ENCODE measurements around the gene IPP. TPM values are rescaled to one million over a fixed set of nuclear protein-coding genes. Genes with fewer than 3 reads are reported as not detected.
A peak's percentile ranks its signal among the peaks of the same experiment; 100 is the strongest.
"Not testable (repeated sequence)": the region's sequence is repeated elsewhere in the genome, so short reads cannot be mapped to it uniquely, and the experiment has no call there.

The IPP gene
- total RNA-seq, 1 donor from 2014 or later: 13.8 TPM

DNA sequence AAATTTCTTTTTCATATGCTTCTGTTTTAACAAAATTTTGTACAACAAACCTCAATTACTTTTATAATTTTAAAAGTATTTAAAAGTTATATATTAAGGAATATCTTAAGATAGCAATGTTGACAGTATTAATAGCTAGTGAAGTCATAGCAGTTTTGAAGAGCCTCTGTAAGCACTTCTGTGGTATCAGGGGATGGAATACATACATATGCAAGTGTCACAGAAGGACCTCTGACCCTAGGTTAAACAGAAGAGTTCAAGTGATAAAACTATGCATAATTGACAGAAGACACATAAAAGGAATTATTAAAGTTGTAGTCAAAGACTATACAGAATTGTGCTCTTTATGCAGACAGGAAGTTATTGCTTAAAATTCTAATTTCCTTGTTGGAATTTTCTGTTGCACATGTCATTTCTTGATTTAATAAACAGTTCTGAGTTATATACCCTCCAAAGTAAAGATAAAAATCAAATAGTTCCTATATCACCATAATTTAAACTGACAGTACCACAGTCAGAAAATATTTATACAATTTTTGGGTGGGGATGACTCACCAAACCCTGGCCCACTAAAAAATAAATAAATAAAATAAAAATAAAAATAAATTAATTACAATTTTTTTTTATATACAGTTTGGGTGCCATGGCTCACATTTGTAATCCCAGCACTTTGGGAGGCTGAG is 27.1 kb downstream of the IPP start:
- no peaks in the 10 kb centered on the region for H3K4me1 Mint-ChIP-seq
- intact Hi-C loops (cut with micrococcal nuclease): no loop called here
- no peak overlapping the region for H3K27ac Mint-ChIP-seq
- DNase-seq: no peak
- H3K27me3 Mint-ChIP-seq: no peaks in the 10 kb centered on the region
- peaks cover 3% of the 10 kb centered on the region for H3K36me3 Mint-ChIP-seq (ENCODE audit: low read depth)
- no peaks in the 10 kb centered on the region for H3K9me3 Mint-ChIP-seq
- H3K4me3 Mint-ChIP-seq: no peak overlapping the region

DNA sequence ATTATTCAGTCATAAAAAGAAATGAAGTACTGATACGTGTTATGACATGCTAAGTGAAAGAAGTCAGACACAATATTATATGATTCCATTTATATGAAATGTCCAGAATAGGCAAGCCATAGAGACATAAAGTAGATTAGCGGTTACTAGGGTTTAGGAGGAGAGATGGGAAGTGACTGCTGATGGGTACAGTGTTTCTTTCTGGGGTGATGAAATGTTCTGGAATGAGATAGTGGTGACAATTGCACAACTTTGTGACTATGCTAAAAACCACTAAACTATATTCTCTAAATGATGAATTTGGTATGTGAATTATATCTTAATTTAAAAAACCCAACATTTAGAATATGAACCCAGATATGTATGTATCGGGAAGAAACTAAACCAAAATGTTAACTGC is 27.6 kb downstream of the IPP start:
- Mint-ChIP-seq H3K27me3 (no peaks in the 10 kb centered on the region), H3K4me3 (no peak overlapping the region), H3K4me1 (no peaks in the 10 kb centered on the region), H3K27ac (no peak overlapping the region), H3K36me3 (ENCODE audit: low read depth) (peaks cover 3% of the 10 kb centered on the region), H3K9me3 (no peaks in the 10 kb centered on the region)
- intact Hi-C loops (cut with micrococcal nuclease): no loop called here
- DNase-seq: no peak

- H3K27me3 Mint-ChIP-seq: no peaks in the 10 kb centered on the region
- H3K4me3 Mint-ChIP-seq: no peak overlapping the region
- H3K36me3 Mint-ChIP-seq (ENCODE audit: low read depth): peaks cover 6% of the 10 kb centered on the region
- H3K9me3 Mint-ChIP-seq: no peaks in the 10 kb centered on the region
- intact Hi-C loops (cut with micrococcal nuclease): no loop called here
- DNase-seq: no peak
- H3K4me1 Mint-ChIP-seq: no peaks in the 10 kb centered on the region
- H3K27ac Mint-ChIP-seq: no peak overlapping the region
These were observed 29.2 kb downstream of the IPP start for GRCh38 chr1:45721207-45721606.

- Mint-ChIP-seq H3K4me3 (no peak overlapping the region), H3K27ac (no peak overlapping the region), H3K4me1 (no peaks in the 10 kb centered on the region), H3K27me3 (no peaks in the 10 kb centered on the region), H3K36me3 (ENCODE audit: low read depth) (peaks cover 9% of the 10 kb centered on the region), H3K9me3 (no peaks in the 10 kb centered on the region)
- no peak for DNase-seq
- intact Hi-C loops (cut with micrococcal nuclease): no loop called here
These were observed 32.2 kb downstream of the IPP start for GRCh38 chr1:45718289-45718688.

DNA sequence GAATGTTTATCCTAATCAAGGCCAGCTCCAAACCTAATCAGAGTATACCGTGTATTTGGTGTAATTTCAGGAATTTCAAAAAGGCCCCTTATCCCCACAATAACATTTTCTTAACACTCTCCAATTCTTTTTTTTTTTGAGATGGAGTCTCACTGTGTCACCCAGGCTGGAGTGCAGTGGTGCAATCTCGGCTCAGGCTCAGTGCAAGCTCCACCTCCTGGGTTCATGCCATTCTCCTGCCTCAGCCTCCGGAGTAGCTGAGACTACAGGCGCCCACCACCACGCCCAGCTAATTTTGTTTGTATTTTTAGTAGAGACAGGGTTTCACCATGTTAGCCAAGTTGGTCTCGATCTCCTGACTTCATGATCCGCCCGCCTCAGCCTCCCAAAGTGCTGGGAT is 33.1 kb downstream of the IPP start:
- intact Hi-C loops (cut with micrococcal nuclease); H3K27me3 Mint-ChIP-seq; H3K4me3 Mint-ChIP-seq; H3K9me3 Mint-ChIP-seq; H3K27ac Mint-ChIP-seq; H3K36me3 Mint-ChIP-seq (ENCODE audit: low read depth); H3K4me1 Mint-ChIP-seq; DNase-seq: not testable (repeated sequence)

GRCh38 chr1:45716700-45717099 is 33.8 kb downstream of the IPP start:
- no peak for DNase-seq
- H3K9me3 Mint-ChIP-seq: peaks cover 2% of the 10 kb centered on the region
- intact Hi-C loops (cut with micrococcal nuclease): no loop called here
- no peaks in the 10 kb centered on the region for H3K4me1 Mint-ChIP-seq
- no peaks in the 10 kb centered on the region for H3K27me3 Mint-ChIP-seq
- peaks cover 7% of the 10 kb centered on the region for H3K36me3 Mint-ChIP-seq (ENCODE audit: low read depth)
- H3K27ac Mint-ChIP-seq: no peak overlapping the region
- no peak overlapping the region for H3K4me3 Mint-ChIP-seq

- no peak overlapping the region for H3K4me3 Mint-ChIP-seq
- H3K27ac Mint-ChIP-seq: no peak overlapping the region
- no peaks in the 10 kb centered on the region for H3K4me1 Mint-ChIP-seq
- peaks cover 13% of the 10 kb centered on the region for H3K36me3 Mint-ChIP-seq (ENCODE audit: low read depth)
- H3K9me3 Mint-ChIP-seq: peaks cover 2% of the 10 kb centered on the region
- DNase-seq: no peak
- no peaks in the 10 kb centered on the region for H3K27me3 Mint-ChIP-seq
- intact Hi-C loops (cut with micrococcal nuclease): no loop called here
These were observed 36.7 kb downstream of the IPP start for GRCh38 chr1:45713711-45714110.

GRCh38 chr1:45704637-45705036 is 45.8 kb downstream of the IPP start:
- intact Hi-C loops (cut with micrococcal nuclease): no loop called here
- H3K27me3 Mint-ChIP-seq: no peaks in the 10 kb centered on the region
- no peaks in the 10 kb centered on the region for H3K4me1 Mint-ChIP-seq
- no peak for DNase-seq
- H3K27ac Mint-ChIP-seq: no peak overlapping the region
- H3K36me3 Mint-ChIP-seq (ENCODE audit: low read depth): peaks cover 26% of the 10 kb centered on the region
- no peak overlapping the region for H3K4me3 Mint-ChIP-seq
- peaks cover 7% of the 10 kb centered on the region for H3K9me3 Mint-ChIP-seq

- Mint-ChIP-seq H3K36me3 (ENCODE audit: low read depth) (peaks cover 50% of the 10 kb centered on the region), H3K4me3 (no peak overlapping the region), H3K9me3 (no peaks in the 10 kb centered on the region), H3K27ac (no peak overlapping the region), H3K27me3 (no peaks in the 10 kb centered on the region), H3K4me1 (peaks cover 10% of the 10 kb centered on the region)
- intact Hi-C loops (cut with micrococcal nuclease): no loop called here
- DNase-seq: no peak
These were observed 55.6 kb downstream of the IPP start for GRCh38 chr1:45694823-45695222.

DNA sequence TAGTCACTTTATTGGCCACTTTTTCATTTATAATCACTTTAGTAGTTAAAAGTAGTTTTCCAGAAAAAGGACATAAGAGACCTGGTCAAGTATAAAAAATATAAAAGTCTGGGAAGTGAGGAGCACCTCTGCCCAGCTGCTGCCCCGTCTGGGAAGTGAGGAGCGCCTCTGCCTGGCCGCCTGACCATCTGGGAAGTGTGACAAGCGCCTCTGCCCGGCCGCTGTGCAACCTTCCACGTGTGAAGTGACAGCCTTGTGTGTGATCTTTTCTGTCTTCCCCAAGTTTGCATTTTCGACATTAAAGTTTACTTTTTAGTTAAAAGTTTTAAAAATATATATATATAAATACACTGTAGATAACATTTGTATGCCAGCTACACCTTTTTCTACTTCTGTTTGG is 56.6 kb downstream of the IPP start:
- Mint-ChIP-seq H3K36me3 (ENCODE audit: low read depth) (peaks cover 51% of the 10 kb centered on the region), H3K4me1 (peaks cover 13% of the 10 kb centered on the region)
- H3K9me3 Mint-ChIP-seq; DNase-seq; H3K27ac Mint-ChIP-seq; intact Hi-C loops (cut with micrococcal nuclease); H3K27me3 Mint-ChIP-seq; H3K4me3 Mint-ChIP-seq: not testable (repeated sequence)

- peak within 1 kb of the TSS; percentile 97 for H3K27ac Mint-ChIP-seq
- intact Hi-C loops (cut with micrococcal nuclease): loop anchor here (1.0 to 5.0 kb wide), 7 partner anchors 62 to 966 kb away; partner anchors contain the start of genes IPP, LRRC41, MUTYH and NASP
- DNase-seq: peak; percentile 94
- no peaks in the 10 kb centered on the region for H3K27me3 Mint-ChIP-seq
- peak within 1 kb of the TSS; percentile 98 for H3K4me3 Mint-ChIP-seq
- H3K9me3 Mint-ChIP-seq: no peaks in the 10 kb centered on the region
- H3K4me1 Mint-ChIP-seq: peaks cover 26% of the 10 kb centered on the region
- peaks cover 31% of the 10 kb centered on the region for H3K36me3 Mint-ChIP-seq (ENCODE audit: low read depth)
These were observed 62.4 kb downstream of the IPP start, which contains the start of gene TMEM69 for GRCh38 chr1:45687754-45688740. TSS of gene TMEM69 (plus strand) at chr1:45688181. CDS start at chr1:45691069, 2,888 bp downstream.

DNA sequence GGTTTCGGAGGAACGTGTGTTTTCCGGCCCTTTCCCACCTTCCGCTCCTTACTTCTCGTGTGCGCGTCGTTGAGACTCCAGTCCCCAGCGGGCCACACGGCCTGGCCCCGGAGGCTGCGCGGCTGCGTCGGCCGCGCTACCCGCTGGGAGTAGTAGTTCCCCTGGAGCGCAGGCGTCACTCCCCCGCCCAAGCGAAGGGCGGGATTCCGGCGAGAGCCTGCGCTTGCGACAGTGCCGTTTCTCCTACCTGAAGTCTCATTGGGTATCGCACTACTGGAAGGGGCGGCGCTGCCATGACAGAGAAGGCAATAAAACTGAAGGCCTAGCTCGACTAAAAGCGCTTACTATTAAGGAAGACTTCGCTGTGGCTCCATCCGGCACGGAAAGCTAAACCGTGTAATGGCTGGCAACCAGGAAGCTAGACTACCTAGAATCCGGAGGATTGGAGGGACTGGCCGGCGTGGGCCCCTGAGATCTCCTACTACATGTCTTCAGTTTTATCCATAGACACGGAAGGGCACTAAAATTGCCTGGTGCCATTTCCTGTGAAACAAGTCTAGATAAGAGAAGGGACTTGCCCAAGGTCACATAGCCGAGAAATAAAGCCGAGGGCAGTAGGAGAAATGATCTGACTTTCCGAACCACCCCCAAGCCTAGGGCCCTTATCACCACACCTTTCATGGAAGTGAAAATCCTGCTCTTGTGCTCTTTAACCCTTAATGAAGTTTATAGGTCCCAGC is 63.3 kb downstream of the IPP start:
- no peaks in the 10 kb centered on the region for H3K9me3 Mint-ChIP-seq
- intact Hi-C loops (cut with micrococcal nuclease): loop anchor here (1.0 to 5.0 kb wide), 7 partner anchors 63 to 965 kb away; partner anchors contain the start of genes IPP, LRRC41, MUTYH and NASP
- H3K27me3 Mint-ChIP-seq: no peaks in the 10 kb centered on the region
- peak overlapping the region; percentile 98 for H3K4me3 Mint-ChIP-seq
- peaks cover 30% of the 10 kb centered on the region for H3K4me1 Mint-ChIP-seq
- peak; percentile 99 for DNase-seq
- H3K36me3 Mint-ChIP-seq (ENCODE audit: low read depth): peaks cover 24% of the 10 kb centered on the region
- H3K27ac Mint-ChIP-seq: peak overlapping the region; percentile 97

DNA sequence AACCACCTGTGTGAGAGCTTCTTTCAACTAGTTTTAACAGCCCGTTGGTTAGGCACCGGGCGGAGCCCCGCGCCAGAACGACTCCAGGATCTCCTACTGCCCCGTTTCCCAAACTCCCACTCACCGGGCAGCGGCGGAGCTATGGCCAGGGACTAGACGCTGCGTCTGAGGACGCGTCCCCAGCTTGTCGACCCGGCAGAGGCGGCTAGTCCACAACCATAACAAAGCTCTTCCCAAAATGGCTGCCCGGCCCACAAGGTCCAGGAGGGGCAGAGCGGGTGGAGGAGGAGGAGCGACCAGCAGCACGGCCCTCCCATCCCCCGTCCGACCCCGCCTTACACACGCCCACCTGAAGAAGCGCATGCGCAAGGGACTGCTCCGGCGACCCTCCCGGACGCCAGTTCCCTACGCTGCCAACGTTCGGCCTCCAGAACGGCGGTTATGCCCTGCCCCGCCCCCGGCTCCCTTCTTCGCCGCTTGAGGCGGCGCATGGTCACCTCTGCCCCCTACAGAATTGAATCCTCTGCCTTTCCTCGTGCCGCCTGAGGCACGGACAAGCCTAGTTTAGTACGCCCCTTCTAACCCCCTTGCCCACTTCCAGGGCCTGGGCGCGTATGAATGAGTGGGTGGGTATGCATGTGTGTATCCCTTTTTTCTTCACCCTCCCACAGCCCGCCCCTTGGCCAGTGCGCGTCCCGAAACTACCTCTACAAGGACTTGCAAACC is 64.0 kb downstream of the IPP start, which contains the start of gene GPBP1L1:
Gene GPBP1L1 (minus strand): TSS at position 246 of the 726 bp plus-strand sequence. CDS start 27,446 bp downstream, outside the sequence.
- no peaks in the 10 kb centered on the region for H3K27me3 Mint-ChIP-seq
- intact Hi-C loops (cut with micrococcal nuclease): loop anchor here (1.0 to 5.0 kb wide), 10 partner anchors 64 to 964 kb away; partner anchors contain the start of genes CCDC163, IPP, LRRC41 and MMACHC
- H3K4me1 Mint-ChIP-seq: peaks cover 31% of the 10 kb centered on the region
- DNase-seq: peak; percentile 99
- H3K9me3 Mint-ChIP-seq: no peaks in the 10 kb centered on the region
- H3K4me3 Mint-ChIP-seq: peak within 1 kb of the TSS; percentile 98
- peaks cover 19% of the 10 kb centered on the region for H3K36me3 Mint-ChIP-seq (ENCODE audit: low read depth)
- H3K27ac Mint-ChIP-seq: peak within 1 kb of the TSS; percentile 97

Measured in activated CD4-positive, alpha-beta T cell treated with anti-CD3 and anti-CD28 coated beads, Interleukin-2, amount 10 ng/mL, durations not matched to agents 24 days and 14 days (primary cell).